NCI-H1930 (cell line): ENCODE results near the gene RUNX2.

Source experiments
- DNase-seq, 2 experiments: peaks; one replicate each; lab custom pipeline; 2025; lab: John Stamatoyannopoulos, UW

The RUNX2 gene

DNA sequence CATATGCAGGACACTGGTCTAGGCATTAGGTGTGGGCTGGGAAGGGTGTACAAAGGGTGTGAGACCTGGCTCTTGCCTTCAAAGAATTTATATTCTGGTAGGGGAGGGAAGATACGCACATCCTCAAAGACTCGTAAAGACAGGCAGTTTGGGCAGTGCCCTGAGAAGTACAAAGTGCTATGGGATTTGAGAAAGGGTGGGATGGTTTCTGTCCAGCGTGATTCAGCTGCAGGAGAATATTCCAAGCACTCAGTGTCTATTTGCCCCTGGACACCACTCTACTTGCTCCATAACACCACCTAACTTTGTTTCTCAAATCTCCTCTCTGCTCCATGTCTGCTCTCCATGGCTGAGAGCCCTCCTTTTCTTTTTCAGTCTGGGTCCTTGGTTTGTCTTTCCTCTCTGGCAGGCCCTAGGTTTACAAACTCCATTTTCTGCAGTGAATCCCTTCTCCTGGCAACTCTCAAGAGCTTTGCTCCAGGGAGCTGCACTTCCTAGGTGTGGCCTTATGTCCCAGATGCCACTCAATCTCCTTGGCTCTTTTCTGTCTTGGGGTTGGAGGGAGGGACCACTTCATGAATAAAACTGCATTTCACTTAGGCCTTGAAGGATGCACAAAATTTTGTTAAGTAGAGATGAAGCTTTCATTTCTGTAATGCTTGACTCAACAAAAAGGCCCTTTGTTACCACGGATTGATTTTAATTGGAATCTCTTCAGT, 377.2 kb downstream of the RUNX2 start:
- DNase-seq = no peak

DNA sequence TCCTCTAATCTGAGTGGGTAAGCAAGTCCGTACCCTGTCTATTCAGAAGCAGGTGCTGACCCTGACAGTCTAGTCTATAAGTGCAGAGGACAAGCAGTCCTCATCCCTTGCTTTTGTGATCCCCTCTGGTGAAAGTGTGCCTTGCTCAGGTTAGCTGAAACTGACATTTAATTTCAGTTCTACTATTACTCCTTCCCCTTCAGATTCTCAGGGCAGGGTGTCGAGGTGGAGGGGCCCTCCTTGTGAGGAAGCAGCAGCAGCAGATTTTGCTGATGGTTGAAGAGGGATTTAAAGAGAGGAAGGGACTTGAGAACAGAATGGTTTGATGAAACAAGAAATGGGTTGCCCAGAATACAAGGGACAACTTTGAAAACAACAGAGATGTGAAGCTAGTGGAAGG, 378.2 kb downstream of the RUNX2 start:
- DNase-seq = no peak

DNA sequence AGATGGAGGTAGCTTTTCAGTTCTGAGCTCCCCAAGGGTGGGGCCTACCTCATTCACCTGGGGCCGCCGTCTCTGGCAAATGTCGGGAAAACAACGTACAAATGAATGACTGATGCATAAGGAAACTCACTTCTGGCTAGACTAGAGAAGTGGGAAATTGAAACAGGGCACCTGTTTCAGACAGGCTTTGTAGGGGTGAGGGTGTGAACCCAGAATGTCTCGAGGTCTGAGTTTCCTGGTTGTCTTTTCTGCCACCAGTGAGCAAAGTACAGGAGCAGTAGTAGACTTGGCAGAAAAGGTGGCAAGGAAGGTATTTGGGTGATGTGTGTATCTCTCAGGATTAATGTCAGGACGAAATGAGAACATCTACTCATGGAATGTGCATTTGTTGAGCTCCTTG, 379.0 kb downstream of the RUNX2 start:
- DNase-seq = no peak

DNA sequence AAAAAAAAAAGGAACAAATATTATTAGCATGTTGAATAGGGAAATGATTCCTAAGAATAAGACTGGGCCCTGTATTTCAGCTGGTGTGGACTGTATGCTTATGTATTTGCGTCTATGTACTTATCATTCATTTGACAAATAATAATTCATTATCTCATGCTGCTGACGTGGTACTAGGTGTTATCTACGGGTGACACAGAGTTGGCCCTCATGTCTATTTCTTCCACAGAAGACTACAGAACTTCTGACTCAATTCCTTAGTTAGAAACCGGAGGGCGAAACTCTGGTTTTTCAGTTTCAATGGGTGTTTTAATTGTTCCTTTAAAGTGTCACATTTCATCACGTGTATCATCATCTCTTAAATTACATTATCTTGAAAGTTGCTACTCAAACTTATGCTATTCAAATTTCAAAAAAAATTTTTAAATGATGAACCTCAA, 381.7 kb downstream of the RUNX2 start:
- no peak for DNase-seq

DNA sequence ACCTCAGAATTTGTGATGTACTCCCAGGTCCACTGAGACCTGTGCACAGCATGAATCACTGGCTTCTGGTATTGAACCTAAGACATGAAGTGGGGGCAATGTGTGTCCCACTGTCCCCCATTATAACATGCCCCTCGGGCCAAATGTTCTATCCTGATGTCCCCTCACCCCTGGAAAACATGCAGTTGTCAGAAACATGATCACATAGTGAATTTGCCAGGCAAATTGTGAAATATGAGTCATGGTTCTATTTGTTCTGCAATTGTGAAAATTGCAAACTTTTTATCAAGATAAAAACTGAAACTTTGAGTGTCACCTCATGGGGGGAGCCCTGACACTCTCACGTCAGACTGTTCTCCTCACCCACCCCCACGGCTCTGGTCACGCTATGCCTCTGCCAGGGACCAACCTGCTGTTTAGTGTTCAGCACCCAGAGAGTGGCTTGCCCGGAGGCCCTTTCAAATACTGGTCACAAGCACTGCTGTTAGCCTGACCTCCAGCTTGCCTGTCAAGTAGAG, 382.2 kb downstream of the RUNX2 start:
- DNase-seq = no peak

GRCh38 chr6:45712076-45712475, 383.9 kb downstream of the RUNX2 start:
- DNase-seq = no peak

GRCh38 chr6:45712786-45713185, 384.7 kb downstream of the RUNX2 start:
- DNase-seq = no peak
